Stimulated activated naive CD8-positive, alpha-beta T cell treated with anti-CD3 and anti-CD28 coated beads, Interleukin-15, Interleukin-2, amounts not matched to agents 100 ng/mL and 50 ng/mL, for 24 hours (primary cell): Measurements from ENCODE around the gene DLG1.

ENCODE experiments used
- H3K27ac Mint-ChIP-seq: one replicate; pipeline ENCODE4 v1.8.0; 2021; ENCODE audit warnings: mild to moderate bottlenecking, mixed read lengths
- H3K27me3 Mint-ChIP-seq: one replicate; pipeline ENCODE4 v1.8.0; 2021; ENCODE audit warnings: mixed read lengths
- H3K36me3 Mint-ChIP-seq: one replicate; pipeline ENCODE4 v1.8.0; 2021; ENCODE audit warnings: low read depth, mixed read lengths
- H3K4me1 Mint-ChIP-seq: one replicate; pipeline ENCODE4 v1.8.0; 2021; ENCODE audit warnings: low read depth, mixed read lengths
- H3K4me3 Mint-ChIP-seq: one replicate; pipeline ENCODE4 v1.8.0; 2021; ENCODE audit warnings: mild to moderate bottlenecking, mixed read lengths
- H3K9me3 Mint-ChIP-seq: one replicate; pipeline ENCODE4 v1.8.0; 2021; ENCODE audit warnings: mixed read lengths

The DLG1 gene

DNA sequence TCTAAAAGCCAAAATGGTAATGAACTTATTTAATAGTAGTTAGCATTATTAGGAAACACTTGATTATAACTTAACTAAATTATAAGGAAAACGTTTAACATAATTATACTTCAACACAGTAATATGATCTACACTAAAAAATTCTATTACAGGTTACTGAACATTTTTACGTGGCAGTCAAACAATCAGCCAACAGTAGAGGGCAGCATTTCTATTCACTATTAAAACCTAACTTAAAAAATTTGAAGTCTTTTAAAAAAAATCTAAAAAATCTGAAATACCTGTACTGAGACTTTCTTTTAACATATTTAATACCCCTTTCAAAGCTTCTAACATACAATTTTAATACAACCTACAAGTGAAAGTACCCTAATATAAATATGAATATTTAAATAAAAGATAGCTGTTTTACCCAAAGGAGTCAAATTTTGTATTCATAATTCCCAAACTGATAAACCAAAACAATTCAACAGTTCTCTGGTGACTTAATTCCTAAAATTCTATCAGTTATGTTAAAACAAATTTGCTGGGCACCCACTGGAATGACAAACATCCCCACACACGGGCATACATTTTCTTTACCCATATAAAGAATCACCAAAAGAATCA, 41.5 kb downstream of the DLG1 start:
- peaks cover 89% of the 10 kb centered on the region for H3K4me1 Mint-ChIP-seq
- H3K36me3 Mint-ChIP-seq, result peaks cover 18% of the 10 kb centered on the region
- no peaks in the 10 kb centered on the region for H3K27me3 Mint-ChIP-seq
- H3K4me3 Mint-ChIP-seq, result no peak overlapping the region
- no peaks in the 10 kb centered on the region for H3K9me3 Mint-ChIP-seq
- H3K27ac Mint-ChIP-seq, result no peak overlapping the region

DNA sequence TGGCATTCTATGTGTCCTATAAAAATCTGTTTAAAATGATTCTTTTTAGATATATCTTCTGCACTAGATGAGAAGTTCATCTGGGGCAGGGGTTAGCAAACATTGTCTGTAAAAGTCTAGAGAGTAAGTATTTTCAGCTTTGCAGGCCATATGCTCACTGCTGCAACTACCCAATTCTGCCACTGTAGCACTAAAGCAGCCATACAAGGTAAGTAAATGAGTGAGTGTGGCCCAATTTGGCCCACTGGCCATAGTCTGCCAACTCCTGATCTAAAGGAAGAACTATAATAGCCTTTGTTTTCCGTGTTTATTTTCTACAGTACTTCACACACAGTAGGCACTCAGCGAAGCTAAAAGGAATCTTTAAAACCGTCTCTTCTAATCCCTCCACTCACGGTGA, 42.3 kb downstream of the DLG1 start:
- Mint-ChIP-seq H3K4me1 (peaks cover 89% of the 10 kb centered on the region), H3K4me3 (no peak overlapping the region), H3K36me3 (peaks cover 26% of the 10 kb centered on the region), H3K27ac (no peak overlapping the region), H3K9me3 (no peaks in the 10 kb centered on the region), H3K27me3 (no peaks in the 10 kb centered on the region)

DNA sequence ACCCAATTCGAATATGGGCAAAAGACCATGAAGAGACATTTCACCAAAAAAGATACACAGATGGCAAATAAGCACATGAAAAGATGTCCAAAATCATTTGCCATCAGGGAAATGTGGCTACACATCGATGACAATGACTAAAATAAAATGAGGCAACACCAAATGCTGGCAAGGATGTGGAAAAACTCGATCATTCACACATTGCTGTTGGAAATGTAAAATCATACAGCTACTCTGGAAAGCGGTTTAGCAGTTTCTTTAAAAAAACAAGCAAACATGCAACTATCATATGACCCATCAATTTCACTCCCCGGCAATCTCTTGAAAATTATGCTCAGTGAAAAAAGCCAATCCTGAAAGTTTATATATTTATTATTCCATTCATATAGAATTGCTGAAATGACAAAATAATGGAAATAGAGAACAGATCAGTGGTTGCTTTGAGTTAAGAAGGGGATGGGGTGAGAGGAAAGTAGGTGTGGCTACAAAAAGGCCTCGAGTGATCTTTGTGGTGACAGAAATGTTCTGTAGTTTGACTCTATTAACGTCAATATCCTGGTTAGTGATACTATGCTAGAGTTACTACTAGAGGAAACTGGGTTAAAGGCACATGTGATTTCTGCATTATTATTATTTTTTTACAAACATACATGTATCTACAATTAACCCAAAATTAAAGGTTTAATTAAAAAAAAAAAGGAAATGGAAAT, 45.0 kb downstream of the DLG1 start:
- Mint-ChIP-seq H3K27ac (peak overlapping the region; percentile 92), H3K27me3 (no peaks in the 10 kb centered on the region), H3K4me3 (peak overlapping the region; percentile 54), H3K4me1 (peaks cover 65% of the 10 kb centered on the region), H3K36me3 (peaks cover 49% of the 10 kb centered on the region), H3K9me3 (peaks cover 12% of the 10 kb centered on the region)

DNA sequence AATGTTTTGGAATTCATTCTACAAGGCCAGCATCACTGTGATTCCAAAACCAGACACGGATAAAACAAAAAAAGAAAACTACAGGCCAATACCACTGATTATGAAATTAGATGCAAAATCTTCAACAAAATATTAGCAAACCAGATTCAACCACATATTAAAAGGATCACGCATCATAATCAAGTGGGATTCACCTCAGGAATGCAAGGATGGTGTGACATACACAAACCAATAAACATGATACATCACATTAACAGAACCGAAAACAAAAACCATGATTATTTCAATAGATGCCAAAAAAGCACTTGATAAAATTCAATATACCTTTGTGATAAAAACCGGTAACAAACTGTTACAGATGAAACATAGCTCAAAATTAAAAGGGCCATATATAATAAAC, 48.9 kb downstream of the DLG1 start:
- Mint-ChIP-seq H3K27me3 (no peaks in the 10 kb centered on the region), H3K9me3 (peaks cover 31% of the 10 kb centered on the region), H3K4me1 (peaks cover 35% of the 10 kb centered on the region), H3K4me3 (no peak overlapping the region), H3K36me3 (peaks cover 76% of the 10 kb centered on the region), H3K27ac (no peak overlapping the region)

DNA sequence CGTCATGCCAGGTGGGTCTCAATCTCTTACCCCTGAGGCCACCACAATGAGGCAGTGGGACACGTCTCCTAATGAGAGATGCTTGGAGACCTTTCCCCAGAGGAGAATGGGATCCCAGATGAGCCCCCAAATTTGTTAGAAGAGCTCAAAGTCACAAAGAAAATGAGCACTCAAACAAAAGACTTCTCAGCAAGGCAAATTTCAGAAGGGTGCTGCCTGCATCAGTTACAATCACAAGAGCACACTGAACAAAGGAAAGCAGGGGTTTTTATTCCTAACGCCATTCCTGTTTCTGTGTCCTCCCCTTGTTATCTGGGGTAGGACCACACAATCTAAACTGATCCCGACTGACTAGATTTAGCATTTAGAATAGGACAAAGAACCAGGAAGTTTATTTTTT, 50.1 kb downstream of the DLG1 start:
- H3K4me3 Mint-ChIP-seq, result no peak overlapping the region
- H3K36me3 Mint-ChIP-seq, result peaks cover 88% of the 10 kb centered on the region
- no peaks in the 10 kb centered on the region for H3K27me3 Mint-ChIP-seq
- H3K4me1 Mint-ChIP-seq, result peaks cover 23% of the 10 kb centered on the region
- H3K9me3 Mint-ChIP-seq, result peaks cover 42% of the 10 kb centered on the region
- H3K27ac Mint-ChIP-seq, result no peak overlapping the region

DNA sequence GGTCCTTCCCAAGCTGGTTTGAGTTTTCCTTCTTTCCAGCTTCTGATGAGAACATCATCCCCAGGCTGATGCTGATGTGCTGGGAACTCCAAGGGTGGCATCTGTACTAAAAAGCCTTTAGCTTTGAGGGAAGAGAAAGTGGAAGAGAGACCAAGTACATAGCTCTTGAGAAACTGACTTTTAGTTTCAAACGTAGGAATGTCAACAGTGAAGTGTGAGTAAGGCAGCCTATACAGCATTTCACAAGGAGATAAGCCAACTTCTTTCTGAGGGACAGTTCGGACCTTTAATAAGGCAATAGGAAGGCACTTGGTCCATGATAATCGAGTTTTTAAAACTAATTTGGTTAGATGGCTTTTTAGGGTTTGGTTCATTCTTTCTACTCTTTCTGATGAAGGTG, 53.7 kb downstream of the DLG1 start:
- Mint-ChIP-seq H3K4me1 (peaks cover 15% of the 10 kb centered on the region), H3K4me3 (no peak overlapping the region), H3K36me3 (peaks cover 96% of the 10 kb centered on the region), H3K27me3 (no peaks in the 10 kb centered on the region), H3K9me3 (peaks cover 68% of the 10 kb centered on the region), H3K27ac (no peak overlapping the region)

DNA sequence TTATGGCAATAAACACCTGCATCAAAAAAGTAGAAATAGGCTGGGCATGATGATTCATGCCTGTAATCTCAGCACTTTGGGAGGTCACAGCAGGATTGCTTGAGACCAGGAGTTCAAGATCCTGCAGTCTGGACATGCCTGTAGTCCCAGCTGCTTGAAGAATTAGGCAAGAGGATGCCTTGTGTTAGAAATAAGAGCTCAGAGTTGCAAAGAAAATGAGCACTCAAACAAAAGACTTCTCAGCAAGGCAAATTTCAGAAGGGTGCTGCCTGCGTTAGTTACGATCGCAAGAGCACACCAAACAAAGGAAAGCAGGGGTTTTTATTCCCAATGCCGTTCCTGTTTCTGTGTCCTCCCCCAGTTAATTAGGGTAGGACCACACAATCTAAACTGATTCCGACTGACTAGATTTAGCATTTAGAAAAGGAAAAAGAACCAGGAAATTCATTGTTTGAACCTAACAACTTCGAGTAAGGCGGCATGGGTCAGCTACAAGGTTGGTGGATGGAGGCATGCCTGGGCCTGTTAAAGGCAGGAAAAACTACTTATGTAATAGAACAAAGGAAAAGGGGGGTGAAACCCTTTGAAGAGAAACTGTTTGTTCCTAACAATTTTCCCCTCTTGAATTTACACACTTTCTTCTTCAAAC, 55.5 kb downstream of the DLG1 start:
- Mint-ChIP-seq H3K27me3 (no peaks in the 10 kb centered on the region), H3K4me3 (no peak overlapping the region), H3K36me3 (peaks cover 81% of the 10 kb centered on the region), H3K4me1 (peaks cover 34% of the 10 kb centered on the region), H3K27ac (no peak overlapping the region), H3K9me3 (peaks cover 52% of the 10 kb centered on the region)

DNA sequence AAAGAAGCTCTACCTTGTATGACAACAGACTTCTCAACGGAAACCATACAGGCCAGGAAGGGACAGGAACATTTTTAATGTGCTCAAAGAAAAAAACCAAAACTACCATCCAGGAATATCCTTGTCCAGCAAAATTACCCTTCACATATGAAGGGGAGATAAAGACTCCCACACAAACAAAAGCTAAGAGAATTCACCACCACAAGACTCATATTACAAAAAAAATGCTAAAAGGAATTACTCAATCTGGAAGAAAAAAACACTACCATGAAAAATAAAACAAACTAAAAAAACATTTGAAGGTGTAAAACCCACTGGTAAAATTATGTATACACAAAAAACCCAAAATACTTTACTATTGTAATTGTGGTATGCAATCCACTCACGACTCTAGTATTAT, 57.2 kb downstream of the DLG1 start:
- Mint-ChIP-seq H3K36me3 (peaks cover 81% of the 10 kb centered on the region), H3K27ac (no peak overlapping the region), H3K4me1 (peaks cover 36% of the 10 kb centered on the region), H3K4me3 (no peak overlapping the region), H3K9me3 (peaks cover 51% of the 10 kb centered on the region), H3K27me3 (no peaks in the 10 kb centered on the region)

DNA sequence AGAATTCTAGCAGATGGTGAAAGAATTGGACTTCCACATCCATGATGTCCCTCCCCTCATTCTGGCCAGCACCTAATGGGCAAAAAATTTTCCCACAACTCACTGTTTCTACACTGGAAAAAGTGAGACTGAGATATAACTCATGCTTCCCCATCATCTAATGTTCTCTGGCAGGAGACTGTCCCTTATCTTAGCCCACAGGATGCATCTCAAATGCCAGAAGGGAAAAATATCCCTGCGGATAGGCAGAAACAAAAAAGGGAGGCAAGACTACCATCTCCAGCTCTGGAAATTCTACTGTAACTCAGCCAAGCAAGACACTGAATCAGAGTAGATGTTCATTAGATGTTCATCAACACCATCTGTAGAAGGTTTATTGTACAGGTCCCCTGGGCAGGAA, 58.6 kb downstream of the DLG1 start:
- H3K36me3 Mint-ChIP-seq, result peaks cover 81% of the 10 kb centered on the region
- H3K4me3 Mint-ChIP-seq, result no peak overlapping the region
- H3K27ac Mint-ChIP-seq, result no peak overlapping the region
- H3K4me1 Mint-ChIP-seq, result peaks cover 36% of the 10 kb centered on the region
- no peaks in the 10 kb centered on the region for H3K27me3 Mint-ChIP-seq
- peaks cover 45% of the 10 kb centered on the region for H3K9me3 Mint-ChIP-seq

DNA sequence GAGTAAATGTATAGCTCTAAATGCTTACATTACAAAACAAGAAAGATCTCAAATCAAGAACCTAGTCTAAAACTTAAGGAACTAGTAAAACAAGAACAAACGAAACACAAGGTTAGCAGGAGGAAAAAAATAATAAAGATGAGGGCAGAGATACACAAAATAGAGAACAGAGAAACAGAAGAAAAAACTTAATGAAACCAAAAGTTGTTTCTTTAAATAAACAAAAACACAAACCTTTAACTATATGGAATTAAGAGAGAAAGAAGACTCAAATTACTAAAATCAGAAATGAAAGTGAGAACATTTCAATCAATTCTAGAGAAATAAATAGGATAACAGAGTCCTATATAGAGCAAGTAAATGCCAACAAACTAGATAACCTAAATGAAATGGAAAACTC, 59.6 kb downstream of the DLG1 start:
- Mint-ChIP-seq H3K36me3 (peaks cover 81% of the 10 kb centered on the region), H3K27ac (peak overlapping the region; percentile 43), H3K4me1 (peaks cover 36% of the 10 kb centered on the region), H3K27me3 (no peaks in the 10 kb centered on the region), H3K9me3 (peaks cover 34% of the 10 kb centered on the region), H3K4me3 (peak overlapping the region; percentile 2)

DNA sequence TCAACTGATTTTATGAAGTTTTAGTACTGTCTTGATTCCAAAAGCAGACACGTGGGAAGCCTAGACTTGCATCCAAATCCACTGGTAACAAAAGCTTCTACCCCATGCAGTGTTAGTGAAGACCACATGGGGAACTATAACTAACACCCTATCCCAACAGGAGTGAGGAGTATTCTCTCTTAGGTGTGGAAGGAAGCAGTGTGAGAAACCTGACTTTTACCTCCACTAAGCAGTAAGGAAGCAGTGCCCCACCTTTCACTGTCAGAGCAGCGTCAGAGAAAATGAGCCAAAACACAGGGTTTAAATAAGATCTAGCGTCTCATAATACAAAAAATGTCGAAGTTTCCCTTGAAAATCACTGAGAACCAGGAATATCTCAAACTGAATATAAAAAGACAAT, 60.5 kb downstream of the DLG1 start:
- peaks cover 72% of the 10 kb centered on the region for H3K36me3 Mint-ChIP-seq

DNA sequence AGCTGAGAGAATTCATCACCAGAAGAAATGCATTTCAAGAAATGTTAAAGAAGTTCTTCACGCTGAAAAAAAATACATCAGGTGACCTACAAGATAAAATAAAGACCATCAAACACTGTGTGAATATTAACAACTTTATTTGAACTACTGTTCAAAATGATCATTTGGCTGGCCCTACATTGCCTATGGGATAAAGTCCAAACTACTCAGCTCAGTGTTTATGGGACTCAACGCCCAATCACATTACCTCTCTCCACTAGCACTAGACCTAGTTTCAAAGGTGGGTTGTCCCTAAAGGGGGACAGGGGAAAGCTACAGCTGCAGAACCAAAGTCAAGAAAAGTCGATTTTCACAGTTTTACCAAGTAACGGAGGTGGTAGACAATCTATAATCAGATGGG, 62.0 kb downstream of the DLG1 start:
- Mint-ChIP-seq H3K4me1 (peaks cover 41% of the 10 kb centered on the region), H3K4me3 (no peak overlapping the region), H3K27me3 (no peaks in the 10 kb centered on the region), H3K27ac (no peak overlapping the region), H3K9me3 (peaks cover 19% of the 10 kb centered on the region), H3K36me3 (peaks cover 64% of the 10 kb centered on the region)

More for the DNA sequence above, 60.5 kb downstream of the DLG1 start:
- H3K27me3 Mint-ChIP-seq, result no peaks in the 10 kb centered on the region
- peaks cover 37% of the 10 kb centered on the region for H3K4me1 Mint-ChIP-seq
- no peak overlapping the region for H3K27ac Mint-ChIP-seq
- H3K9me3 Mint-ChIP-seq, result peaks cover 26% of the 10 kb centered on the region
- no peak overlapping the region for H3K4me3 Mint-ChIP-seq

DNA sequence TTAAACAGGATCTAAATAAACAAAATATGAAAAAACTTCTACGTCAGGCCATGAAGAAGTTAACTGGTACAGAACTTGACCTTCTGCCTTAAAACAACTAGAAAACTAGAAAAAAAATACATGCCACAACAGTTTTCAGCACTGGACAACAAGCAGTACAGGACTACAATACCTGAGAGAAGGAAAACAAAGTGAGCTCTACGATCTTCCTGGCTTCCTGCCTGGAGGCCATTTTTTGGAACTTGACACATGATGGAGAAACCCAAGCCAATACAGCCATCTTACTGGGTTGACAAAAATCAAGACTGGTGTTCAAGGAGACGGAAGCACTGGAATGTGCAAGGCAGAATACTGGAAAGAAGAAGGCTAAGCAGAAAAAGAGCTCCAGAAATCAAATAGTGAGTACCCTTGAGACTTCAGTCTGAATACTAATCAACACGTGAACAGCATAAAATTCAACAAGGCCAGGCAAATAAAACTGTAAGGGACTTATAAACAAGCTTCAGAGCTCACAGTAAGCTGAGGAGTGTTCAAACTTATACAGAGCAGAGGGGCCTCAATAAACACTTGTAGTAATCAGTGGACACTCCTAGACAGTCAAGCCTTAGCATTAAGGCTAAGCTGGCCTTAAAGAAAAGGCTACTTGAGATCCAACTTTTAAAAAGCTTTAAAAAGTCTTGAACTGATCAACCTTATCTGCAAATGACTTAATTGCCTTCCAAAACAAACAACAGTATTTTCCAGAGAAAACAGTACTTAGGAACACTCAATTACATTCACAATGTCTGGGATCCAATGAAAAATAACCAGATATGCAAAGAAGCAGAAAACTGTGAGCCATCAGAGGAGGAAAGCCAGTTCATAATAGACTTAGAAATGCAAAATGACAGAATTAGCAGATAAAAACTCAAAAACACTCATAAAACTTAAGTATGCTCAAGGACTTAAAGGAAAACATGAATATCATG, 63.2 kb downstream of the DLG1 start:
- H3K4me3 Mint-ChIP-seq, result no peak overlapping the region
- H3K9me3 Mint-ChIP-seq, result peaks cover 8% of the 10 kb centered on the region
- no peaks in the 10 kb centered on the region for H3K27me3 Mint-ChIP-seq
- peaks cover 53% of the 10 kb centered on the region for H3K36me3 Mint-ChIP-seq
- H3K27ac Mint-ChIP-seq, result no peak overlapping the region
- peaks cover 36% of the 10 kb centered on the region for H3K4me1 Mint-ChIP-seq

DNA sequence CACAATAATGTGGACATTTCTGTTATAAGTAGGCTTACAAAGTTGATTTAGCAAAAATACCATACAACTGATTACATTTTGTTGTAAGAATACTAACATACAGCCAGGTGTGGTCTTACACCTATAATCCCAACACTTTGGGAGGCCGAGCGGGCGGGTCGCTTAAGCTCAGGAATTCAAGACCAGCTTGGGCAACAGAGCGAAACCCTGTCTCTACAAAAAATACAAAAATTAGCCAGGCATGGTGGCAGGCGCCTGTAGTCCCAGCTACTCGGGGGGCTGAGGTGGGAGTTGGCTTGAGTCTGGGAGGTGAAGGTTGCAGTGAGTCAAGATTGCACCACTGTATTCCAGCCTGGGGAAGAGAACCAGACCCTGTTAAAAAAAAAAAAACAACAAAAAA, 67.1 kb downstream of the DLG1 start:
- H3K9me3 Mint-ChIP-seq, result peaks cover under 1% of the 10 kb centered on the region
- H3K27me3 Mint-ChIP-seq, result no peaks in the 10 kb centered on the region
- H3K36me3 Mint-ChIP-seq, result peaks cover 32% of the 10 kb centered on the region
- H3K27ac Mint-ChIP-seq, result no peak overlapping the region
- H3K4me1 Mint-ChIP-seq, result peaks cover 29% of the 10 kb centered on the region
- no peak overlapping the region for H3K4me3 Mint-ChIP-seq

DNA sequence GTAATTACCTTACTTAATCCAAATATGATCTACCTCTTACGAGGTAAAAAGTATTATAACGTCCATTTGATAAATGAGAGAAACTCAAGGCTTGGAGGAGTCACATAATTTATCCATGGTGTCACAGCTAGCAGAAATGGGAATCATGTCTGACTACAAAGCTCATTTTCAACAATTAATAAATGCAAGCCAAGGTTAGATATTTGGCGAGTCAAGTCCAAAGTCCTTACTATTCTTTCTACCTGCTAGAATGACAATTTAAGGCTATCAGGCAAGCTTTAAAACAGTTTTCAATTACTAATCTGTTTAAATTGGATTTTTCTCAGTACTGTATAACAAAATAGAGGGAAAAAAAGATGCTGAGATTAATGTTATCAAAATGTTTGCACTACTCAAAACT, 68.6 kb downstream of the DLG1 start:
- no peak overlapping the region for H3K27ac Mint-ChIP-seq
- H3K9me3 Mint-ChIP-seq, result no peaks in the 10 kb centered on the region
- H3K4me3 Mint-ChIP-seq, result no peak overlapping the region
- no peaks in the 10 kb centered on the region for H3K27me3 Mint-ChIP-seq
- H3K36me3 Mint-ChIP-seq, result peaks cover 22% of the 10 kb centered on the region
- H3K4me1 Mint-ChIP-seq, result peaks cover 29% of the 10 kb centered on the region
